ENCODE measurements around the gene KIF3A.
"Not testable (repeated sequence)": the region's sequence is repeated elsewhere in the genome, so short reads cannot be mapped to it uniquely, and the experiment has no call there.

The KIF3A gene

DNA sequence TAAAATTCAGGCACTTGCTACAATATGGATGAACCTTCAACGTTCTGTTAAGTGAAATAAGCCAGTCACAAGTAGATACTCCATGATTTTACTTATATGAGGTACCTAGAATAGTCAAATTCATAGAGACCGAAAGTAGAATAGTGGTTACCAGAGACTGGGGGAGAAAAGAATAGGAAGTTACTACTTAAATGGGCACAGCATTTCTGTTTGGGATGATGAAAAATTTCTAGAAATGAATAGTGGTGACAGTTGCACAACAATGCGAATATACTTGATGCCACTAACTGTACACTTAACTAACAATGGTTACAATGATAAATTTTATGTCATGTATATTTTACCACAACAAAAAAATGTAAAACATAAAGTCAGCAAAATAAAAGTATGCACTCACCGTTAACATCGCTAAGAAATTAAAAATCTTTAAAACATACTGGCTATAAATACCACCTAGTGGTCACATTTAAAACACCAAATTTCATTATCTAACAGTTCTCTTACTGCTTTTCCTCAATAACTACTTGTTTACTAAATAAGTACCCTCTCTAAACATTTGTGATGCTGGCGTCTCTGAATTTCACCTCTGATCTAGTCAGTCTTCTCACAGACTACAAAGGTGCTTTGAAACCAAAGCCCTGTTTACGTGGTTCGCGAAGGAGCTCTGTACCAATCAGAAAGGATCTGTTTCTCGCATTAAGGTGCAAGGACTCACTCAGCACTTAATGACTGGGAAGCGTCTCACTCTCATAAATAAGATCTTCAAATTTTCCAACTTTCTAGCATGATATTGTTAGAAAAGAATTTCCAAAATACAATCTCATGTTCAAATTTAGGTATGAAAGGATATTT, 22.7 kb downstream of the KIF3A start:
- peak in 1 of 2 donors; percentile 4 for DNase-seq

DNA sequence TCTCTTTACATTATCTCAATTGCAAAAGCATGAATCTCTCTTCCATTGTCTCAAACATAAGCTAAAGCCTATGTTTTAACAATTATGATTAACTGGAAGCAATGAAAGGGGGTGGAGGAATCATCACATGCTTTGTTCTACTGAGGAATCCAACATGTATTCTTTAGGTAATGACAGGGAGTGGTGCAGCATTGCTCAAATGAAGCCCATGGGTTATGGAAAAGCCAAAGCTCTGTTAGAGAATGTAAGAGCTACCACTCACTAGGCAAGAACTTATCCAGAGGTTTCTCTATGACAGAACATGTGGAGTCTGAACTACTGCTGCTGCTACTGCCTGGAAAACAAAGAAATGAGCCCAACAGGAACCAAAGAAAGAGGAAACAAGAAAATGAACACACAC, 28.7 kb downstream of the KIF3A start:
- DNase-seq = no peak

- DNase-seq = no peak
Observed at GRCh38 chr5:132704875-132705274, 32.5 kb downstream of the KIF3A start.

DNA sequence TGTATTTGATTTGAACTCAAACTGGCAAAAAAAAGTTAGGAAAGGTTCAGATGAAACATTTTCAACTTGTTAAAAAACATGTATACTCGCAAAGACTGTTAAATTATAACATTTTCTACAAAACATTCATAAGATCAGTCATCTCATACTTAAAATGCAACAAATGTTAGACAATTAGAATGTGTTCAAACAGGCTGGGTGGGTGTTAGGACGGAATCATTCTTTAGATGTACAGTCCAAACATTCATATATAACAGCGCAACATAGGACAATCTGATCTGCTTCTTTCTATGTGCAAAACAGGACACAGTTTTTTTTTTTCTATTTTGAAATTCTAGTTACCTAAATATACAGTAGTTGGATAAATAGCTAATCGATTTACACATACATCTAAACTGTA, 41.4 kb downstream of the KIF3A start:
- no peak for DNase-seq

GRCh38 chr5:132692632-132692967, 44.7 kb downstream of the KIF3A start:
- DNase-seq = no peak

DNA sequence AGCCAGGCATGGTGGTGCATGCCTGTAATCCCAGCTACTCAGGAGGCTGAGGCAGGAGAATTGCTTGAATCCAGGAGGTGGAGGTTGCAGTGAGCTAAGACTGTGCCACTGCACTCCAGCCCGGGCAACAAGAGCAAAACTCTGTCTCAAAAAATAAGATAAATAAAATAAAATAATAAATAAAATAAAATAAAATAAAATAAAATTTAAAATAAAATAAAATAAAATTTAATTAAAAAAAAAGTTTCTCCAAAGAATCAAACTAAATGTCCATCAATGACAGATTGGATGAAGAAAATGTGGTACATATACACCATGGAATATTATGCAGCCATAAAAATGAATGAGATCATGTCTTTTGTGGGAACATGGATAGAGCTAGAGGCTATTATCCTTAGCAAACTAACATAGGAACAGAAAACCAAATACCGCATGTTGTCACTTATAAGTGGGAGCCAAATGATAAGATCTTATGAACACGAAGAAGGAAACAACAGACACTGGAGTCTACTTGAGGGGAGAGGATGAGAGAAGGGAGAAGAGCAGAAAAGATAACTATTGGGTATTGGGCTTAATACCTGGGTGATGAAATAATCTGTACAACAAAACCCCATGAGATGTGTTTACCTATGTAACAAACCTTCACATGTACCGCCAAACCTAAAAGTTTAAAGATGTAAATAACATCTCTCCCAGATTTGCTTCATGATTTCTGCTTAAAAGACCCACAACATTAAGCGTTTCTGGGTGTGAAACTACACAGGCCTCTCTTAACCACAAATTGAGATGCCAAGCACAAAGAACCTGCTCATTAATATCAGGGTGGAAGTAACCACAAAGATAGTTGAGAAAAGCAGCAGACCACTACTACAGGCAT, 45.4 kb downstream of the KIF3A start:
- not testable (repeated sequence) for DNase-seq

GRCh38 chr5:132690156-132690555, 47.2 kb downstream of the KIF3A start:
- no peak for DNase-seq

GRCh38 chr5:132689513-132689912, 47.8 kb downstream of the KIF3A start:
- DNase-seq = no peak

DNA sequence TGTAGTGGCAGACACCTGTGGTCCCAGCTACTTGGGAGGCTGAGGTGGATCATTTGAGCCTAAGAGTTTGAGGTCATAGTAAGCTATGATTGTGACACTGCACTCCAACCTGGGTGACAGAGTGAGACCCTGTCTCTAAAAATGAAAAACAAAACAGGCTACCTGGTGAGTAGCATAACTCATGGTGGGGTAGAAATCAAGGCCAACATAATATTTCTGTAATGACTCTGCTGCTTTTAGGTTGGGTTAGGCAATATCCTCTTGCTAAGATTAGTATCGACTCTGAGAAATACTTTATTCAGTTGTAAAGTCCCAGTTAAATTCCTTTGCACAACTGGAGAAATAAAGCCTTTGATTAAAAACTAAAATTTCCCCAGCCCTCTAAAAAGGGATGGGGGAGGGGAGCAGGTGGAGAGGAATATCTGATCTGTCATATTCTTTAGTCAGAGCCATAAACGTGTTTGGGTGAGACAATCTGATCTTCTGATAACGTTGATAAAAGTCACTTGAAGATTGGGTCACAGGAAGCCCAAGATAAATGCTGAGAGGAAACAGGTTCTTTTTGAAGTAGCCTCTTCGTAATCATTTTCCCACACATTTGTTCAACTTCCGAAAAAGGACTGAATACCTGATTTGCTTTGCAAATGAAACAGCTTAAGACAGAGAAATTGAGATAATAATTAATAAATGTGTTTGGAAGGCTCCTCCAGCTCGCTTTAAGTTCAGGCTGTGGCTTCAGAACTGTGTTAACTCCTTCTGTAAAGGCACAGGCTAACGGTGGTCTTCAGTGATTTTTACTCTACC, 48.6 kb downstream of the KIF3A start:
- no peak for DNase-seq

DNA sequence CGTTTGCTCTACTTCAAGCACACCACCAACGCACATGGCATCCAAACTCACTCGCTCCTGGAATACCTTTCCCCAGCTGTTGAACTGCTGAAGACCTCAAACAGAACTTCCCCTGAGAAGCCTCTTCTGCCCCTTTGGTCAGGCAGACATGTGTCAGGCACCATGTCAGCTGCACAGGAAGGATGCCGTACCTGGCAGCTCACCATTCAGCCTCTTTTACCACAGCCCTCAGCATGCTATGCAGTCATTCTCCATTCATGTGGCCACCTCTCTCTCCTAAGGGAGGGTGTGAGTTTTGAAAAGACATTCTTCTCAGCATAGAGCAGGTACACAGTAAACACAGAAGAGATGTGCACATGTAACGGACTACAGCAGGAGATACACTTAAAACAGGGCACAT, 49.4 kb downstream of the KIF3A start:
- DNase-seq = no peak

DNA sequence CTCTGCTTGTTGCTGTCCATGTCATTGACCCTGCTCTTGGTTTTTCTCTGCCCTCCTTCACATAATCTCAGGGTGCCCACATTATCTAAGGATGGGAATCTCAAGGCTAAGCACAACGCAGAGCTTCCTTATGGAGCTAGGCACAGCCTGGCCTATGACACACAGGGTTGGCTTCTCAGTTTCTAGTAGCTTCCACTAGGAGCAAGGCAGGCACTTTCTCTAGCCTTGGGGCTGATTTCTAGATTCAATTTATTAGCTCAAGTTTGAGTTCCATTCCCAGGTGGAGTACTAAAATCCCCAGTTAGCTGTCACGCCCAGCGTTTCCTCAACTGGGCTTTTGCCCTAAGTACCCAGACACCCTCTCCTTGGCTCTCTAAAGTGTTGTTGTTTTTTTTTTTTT, 51.2 kb downstream of the KIF3A start:
- DNase-seq = no peak

DNA sequence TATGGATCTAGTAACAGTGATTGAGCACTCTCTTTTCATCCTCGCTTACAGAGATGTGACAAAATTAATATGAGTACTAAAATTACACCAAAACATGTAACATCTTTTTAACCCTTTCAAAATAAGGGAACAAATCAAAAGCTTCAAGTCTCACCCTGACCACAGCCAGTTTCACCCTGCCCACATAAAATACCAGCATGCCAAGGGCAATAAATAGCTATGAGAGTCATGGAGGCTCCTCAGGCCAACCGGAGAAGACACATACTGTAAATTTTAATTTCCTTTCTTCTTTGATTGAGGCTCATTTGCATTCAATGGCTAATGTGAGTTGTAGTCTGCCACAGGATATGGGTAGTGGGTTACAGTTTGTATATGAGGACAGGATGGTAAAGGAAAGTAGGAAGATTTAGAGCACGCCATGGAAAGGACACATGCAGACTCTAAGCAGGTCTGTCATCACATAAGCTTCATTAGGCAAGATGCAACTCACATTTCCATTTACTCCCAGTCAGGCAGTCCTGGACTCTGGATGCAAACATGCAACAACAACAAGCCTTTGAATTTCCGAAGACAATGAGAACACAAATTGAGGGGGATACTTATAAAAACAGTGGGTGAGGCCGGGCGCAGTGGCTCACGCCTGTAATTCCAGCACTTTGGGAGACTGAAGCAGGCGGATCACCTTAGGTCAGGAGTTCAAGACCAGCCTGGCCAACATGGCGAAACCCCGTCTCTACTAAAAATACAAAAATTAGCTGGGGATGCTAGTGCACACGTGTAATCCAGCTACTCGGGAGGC, 52.2 kb downstream of the KIF3A start:
- DNase-seq = no peak

GRCh38 chr5:132684491-132684890, 52.9 kb downstream of the KIF3A start:
- DNase-seq = no peak

DNA sequence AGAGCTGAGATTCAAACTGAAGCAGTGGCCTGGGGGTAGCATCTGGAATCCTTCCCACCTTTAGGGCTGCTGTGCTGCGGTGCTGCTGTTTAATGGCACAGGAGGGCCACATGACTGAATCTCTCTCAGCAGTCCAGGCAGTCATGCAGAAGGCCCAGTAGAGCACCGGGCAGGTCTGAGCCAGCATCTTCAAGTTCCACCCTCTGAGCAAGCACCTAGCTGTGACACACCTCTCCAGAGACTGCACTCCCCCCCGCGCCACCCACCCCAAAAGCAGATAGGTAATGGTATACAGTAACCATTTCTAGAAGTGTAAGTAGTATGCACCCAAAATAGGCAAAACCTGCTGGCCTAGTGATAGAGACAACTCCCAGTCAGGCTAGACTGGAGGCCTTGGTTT, 55.4 kb downstream of the KIF3A start:
- no peak for DNase-seq

GRCh38 chr5:132681476-132681831, 55.9 kb downstream of the KIF3A start:
- DNase-seq = no peak

- DNase-seq = no peak
Observed at GRCh38 chr5:132680780-132681475, 56.4 kb downstream of the KIF3A start.

GRCh38 chr5:132679717-132680380, 57.5 kb downstream of the KIF3A start:
- no peak for DNase-seq

GRCh38 chr5:132679166-132679565, 58.2 kb downstream of the KIF3A start:
- DNase-seq = no peak

DNA sequence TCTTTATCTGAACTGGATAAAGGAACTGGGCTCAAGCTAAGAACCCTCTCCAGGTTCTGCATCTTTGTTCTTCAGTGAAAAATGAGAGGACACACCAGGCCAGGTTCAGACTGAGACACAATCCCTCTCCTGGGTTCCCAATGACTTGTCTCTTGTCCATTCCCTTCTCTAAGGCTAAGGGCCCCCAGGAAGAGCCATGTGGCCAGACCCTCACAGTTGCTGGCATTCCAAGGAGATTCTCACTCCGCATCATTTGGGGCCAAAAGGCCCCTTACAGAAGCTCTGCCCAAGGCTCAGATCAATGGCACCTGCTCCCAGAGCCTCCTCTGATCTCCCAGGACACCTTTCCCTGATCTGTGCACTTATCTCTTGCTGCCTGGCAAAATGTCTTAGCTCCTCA, 58.6 kb downstream of the KIF3A start:
- no peak for DNase-seq

DNA sequence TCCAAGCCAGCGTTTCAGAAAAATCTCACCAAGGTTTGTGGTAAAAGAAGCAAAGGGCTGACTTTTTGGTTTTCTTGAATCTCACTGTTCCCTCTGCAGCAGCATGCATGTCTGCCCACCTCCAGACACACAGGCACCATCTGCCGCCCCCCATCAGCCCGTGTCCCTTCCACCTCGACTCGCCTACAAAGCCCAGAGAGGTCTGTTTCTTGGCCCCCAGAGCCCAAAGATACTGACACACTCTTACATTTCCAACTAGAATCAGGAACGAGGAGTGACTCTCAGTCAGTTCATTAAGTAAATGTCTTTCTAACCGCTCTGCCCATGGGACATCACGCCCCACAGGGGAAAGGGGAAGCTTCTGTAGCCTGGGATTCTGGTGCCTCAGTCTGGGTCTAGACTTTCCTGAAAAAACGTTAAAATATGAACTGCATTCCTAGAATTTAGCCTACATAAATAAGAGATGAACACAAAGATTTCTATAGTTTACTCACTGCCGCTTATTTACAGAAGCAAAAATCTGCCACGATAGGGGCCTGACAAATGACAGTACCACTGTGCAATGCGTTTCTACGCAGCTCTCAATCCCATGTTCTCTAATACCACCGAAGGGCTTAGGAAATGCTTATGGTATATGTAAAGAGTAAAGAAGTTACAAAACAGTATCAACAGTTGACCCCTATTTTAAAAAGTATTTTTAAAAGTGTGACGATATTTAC, 59.5 kb downstream of the KIF3A start:
- no peak for DNase-seq

DNA sequence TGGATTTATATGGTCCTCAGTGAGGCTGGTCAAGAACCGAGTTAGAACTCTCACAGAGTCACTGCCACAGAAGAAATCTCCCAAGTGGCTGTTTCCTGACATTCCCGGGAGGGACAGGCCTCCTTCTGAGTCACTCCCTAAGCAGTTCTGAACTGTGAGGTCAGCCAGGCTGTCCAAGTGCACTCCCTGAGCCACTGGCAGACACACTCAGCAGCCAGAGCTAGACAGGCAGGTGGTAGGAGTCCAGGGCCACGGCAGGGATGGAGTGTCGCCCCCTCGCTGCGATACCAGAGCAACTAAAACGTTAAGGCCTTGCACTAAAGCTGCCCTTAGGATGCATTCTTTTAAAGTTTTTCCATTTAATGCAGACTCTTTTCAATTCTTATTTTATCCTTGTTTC, 60.2 kb downstream of the KIF3A start:
- no peak for DNase-seq

All from bone marrow (tissue), 2 donors.